GM21390 (cell line): Measurements from ENCODE around the gene NANS.
"Not testable (repeated sequence)": the region's sequence is repeated elsewhere in the genome, so short reads cannot be mapped to it uniquely, and the experiment has no call there.

Experiments used
- ATAC-seq: cut with Tn5 transposase; IDR thresholded peaks from one replicate; pipeline ENCODE4 v1.9.1; 2021; ENCODE audit not compliant: unreplicated experiment

NANS gene

GRCh38 chr9:98096091-98096490 is 39.6 kb downstream of the NANS start:
- no peak for ATAC-seq

GRCh38 chr9:98097836-98098235 is 41.3 kb downstream of the NANS start:
- no peak for ATAC-seq

DNA sequence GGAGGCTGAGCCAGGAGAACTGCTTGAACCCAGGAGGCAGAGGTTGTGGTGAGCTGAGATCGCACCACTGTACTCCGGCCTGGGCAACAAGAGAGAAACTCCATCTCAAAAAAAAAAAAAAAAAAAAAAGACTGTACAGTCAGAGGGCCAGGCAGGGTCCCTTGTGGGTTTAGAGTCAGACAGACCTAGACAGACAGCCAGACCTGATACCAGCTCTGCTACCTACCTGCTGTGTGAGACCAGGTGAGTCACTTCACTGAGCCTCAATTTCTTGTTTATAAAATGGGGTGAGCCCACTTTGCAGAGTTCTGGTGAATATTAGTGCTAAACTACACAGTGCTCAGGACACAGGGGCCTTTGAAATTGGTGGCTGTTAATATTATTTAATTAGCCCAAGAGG is 42.8 kb downstream of the NANS start:
- ATAC-seq, result no peak

GRCh38 chr9:98099898-98100297 is 43.4 kb downstream of the NANS start:
- no peak for ATAC-seq

DNA sequence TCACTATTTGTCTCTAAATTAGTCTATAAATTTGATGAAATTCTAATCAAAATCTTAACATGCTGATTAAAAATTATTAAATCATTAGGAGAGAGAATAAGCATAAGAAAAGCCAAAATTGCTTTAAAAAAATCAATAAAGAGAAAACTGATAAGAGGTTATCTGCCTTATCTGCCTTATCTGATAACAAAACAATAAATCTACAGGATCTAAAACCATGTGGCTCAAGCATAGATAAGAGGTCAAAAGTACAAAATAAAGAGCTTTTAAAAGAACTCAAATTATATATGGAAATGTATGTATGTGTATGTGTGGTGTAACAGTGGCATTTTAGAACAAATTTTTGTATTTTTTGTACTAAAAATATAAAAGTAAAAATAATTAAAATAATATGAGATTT is 43.9 kb downstream of the NANS start:
- ATAC-seq, result no peak

GRCh38 chr9:98101416-98101815 is 44.9 kb downstream of the NANS start:
- peak; percentile 5 for ATAC-seq

- peak; percentile 95 for ATAC-seq
Observed at GRCh38 chr9:98101868-98102273, 45.3 kb downstream of the NANS start.

GRCh38 chr9:98104445-98104881 is 47.9 kb downstream of the NANS start:
- no peak for ATAC-seq

DNA sequence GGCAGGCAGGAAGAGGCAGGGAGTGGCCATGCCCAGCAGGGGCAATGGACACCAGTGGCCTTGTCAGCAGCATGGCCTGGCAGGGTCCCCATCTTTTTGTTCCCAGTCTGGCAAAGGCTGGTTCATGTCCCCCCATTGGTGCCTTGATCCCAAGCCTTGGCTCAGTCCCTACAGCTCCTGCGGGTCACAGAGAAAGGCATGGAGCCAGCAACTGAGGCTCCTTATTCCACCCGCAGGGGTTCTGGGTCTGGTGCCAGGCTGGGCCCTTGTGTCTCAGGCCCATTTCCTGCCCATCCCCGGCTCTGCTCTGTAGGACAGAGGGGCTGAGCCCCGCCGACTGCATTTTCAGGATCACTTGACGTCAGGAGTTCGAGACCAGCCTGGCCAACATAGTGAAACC is 48.5 kb downstream of the NANS start:
- no peak for ATAC-seq

GRCh38 chr9:98107926-98108325 is 51.4 kb downstream of the NANS start:
- ATAC-seq, result no peak

DNA sequence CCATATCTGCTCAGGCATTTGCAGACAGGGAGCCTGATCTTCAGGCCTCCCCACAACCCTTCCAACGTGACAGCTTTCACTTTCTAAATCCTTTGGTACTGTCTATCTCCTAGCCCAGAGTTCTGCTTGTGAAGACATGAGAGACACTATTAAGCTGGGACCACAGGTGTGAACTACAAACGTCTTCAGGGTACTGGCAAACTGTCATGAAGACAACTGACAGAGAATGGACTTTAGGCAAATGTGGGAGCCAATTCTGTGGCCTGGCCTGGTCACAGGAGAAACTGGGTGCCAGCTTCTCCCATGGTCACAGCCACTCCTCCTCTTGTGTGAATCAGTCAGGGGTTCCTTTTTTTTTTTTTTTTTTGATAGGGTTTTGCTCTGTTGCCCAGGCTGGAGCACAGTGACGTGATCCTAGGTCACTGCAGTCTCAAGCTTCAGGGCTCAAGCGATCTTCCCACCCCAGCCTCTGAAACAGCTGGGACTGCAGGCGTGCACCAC is 52.0 kb downstream of the NANS start:
- peak; percentile 79 for ATAC-seq

DNA sequence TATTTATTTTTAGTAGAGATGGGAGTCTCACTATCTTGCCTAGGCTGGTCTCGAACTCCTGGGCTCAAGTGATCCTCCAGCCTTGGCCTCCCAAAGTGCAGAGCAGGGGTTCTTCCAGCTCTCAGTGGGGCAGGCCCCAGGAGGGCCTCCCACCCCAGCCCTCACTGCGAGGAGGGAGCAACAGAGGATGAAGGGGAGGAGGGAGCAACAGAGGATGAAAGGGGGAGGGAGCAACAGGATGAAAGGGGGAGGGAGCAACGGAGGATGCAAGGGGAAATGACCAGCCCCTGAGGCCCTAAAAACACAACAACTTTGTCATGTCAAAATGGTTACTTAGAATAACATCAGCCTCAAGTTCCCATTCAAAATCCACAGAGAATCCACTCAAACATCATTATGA is 52.5 kb downstream of the NANS start:
- ATAC-seq, result no peak

- ATAC-seq, result not testable (repeated sequence)
Observed at GRCh38 chr9:98117097-98117496, 60.6 kb downstream of the NANS start.

DNA sequence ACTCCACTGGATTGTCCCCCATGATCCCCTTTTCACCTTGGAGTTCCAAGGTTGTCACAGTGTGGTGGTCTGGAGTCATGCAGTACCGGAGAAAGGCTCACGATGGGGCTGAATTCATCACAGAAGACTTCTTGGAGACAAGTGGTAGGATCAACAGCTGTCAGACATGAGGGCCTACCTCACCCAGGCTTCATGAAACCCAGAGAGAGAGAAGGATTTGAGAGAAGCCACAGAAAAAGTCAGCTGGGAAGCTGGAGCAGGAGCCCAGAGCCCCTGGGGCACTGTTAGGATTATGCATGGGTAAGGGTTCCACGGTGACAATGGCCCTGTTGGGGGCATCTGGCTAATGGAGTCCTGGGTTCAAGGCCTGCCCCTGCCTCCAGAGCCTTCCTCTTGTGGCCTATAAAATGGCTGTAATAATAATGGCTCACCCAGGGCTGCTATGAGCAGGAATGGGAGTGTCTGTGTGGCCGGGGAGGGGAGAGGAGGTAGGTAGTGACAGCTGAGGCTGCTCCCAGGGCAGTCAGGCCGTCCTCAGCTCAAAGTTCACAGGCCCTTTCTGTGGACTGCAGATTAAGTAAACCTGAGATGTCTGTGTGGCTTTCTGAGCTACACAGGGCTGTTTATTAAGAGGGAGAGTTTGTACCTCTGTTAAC is 61.6 kb downstream of the NANS start:
- ATAC-seq, result peak; percentile 53

DNA sequence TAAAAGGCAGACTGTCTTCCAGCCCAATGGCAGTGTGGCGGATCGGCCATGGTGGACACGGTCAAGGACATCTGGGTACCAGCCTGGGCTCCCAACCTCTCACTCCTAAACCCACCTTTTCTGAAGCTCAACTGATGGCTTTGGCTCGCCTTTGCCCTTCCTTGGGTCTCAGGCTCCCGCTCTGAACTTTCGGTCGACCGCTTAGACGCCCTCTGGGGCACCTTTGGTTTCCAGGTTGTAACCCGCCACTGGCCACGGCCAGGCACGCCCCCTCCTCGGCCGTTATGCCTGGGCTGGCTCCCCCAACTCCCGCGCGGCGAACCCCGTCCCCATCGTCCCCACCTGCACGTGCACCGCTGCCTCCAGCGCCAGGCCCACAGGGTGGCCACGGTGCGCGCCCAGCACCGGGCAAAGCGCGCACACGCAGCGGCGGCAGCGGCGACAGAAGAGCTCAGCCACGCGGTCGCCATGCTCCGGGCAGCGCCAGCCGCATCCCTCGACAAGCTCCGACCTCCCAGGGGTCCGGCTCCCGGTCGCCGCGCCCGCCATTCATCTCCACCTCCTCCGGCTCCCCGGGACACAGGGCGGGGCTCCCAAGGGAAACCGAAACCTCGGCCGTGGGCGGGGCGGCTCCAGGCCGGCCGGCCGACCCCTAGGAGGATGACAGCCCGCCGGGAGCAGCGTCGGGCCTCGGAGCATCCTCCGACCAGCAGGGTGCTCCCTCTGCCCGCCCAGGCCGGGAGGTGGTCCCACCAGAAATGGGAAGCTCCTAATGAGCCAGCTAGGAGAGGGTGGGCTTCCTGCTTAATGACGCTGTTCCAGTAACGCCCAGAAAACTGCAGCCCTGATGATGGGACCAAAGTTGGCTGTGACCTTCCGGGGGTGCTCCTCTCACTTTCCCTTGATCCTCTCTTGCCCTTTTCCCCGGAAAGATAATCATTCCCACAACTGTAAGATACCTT is 62.4 kb downstream of the NANS start, which contains the start of gene TRIM14:
TSS of gene TRIM14 (minus strand) at position 583 of the 962 bp plus-strand sequence. CDS start at position 549, 34 bp downstream.
- peak; percentile 64 for ATAC-seq

DNA sequence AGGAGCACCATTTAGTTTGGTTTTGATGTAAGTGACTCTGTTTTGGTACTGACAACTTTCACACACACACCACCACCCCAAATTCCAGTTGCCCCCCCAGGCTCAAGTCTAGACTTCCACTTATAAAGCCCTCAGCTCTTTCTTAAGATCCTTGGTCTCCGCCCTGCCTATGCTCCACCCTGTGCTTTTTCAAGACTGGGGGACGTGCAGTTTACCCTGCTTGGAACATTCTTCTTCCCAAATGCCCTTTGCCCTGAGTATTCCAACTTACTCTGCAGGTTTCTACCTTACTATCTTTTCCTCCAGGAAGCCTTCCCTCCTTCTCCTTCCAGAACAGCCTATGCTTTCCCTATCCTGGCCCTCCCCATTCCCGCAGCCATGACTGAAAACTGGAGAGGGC is 63.9 kb downstream of the NANS start:
- no peak for ATAC-seq

GRCh38 chr9:98121058-98121457 is 64.5 kb downstream of the NANS start:
- no peak for ATAC-seq

GRCh38 chr9:98124091-98124490 is 67.6 kb downstream of the NANS start:
- not testable (repeated sequence) for ATAC-seq

GRCh38 chr9:98124637-98125426 is 68.3 kb downstream of the NANS start:
- no peak for ATAC-seq

DNA sequence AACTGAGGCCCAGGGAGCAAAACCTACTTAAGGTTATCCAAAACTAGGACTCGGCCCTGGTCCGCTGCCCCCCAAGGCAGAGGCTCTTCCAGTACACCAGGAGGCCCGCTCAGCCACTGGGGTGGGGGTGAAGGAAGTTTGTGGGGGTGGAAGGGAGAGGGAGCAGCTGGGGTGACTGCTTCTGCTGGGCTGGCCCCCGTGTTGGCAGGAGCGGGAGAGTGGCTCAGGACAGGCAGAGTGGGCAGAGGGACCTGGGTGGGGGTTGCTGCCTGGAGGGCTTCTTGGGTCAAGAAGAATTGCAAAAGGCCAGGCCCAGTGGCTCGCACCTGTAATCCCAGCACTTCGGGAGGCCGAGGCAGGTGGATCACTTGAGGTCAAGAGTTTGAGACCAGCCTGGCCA is 70.7 kb downstream of the NANS start:
- ATAC-seq, result no peak

DNA sequence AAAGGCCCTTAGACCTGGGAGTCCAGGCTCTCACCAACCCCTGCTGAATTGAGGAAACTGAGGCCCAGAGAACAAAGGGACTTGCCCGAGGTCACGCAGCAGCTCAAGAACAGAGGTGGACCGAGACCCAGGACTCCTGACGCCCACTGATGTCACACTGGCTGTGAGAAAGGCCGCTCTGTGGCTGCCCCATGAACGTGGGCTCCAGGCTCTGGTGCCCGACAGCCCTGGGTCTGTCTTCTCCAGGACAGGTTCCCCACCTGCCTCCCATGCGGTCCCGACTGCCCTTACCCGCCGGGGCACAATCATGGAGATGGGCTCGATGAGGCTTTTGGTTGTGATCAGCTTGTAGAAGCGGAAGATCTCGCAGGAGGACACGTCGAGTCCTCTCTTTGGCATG is 71.8 kb downstream of the NANS start:
- ATAC-seq, result no peak
